HepG2 (cell line): Measurements from ENCODE around the gene GSK3B. TPM values are rescaled to one million over a fixed set of nuclear protein-coding genes. Genes with fewer than 3 reads are reported as not detected.
A peak's percentile ranks its signal among the peaks of the same experiment; 100 is the strongest.

Experiments used
- ATAC-seq: fragments of 200-7000 bp; cut with Tn5 transposase; 3 replicates; pipeline ENCODE4 v1.9.1; 2020; ENCODE audit warnings: mild to moderate bottlenecking, moderate library complexity
- BruUV-seq: library from RNA; stranded (reverse); fragments of 400-500 nt; replicated peaks from 2 replicates; lab custom pipeline; 2021; lab: Mats Ljungman, UMichigan
- CTCF ChIA-PET: fragments of 300-600 bp; formaldehyde crosslinking; extraction: SDS; loops from one replicate; lab custom pipeline; 2021; ENCODE audit warnings: low total read pairs, inconsistent platforms, low intra/inter-chr PET ratio; lab: Yijun Ruan, JAX
- POLR2A ChIA-PET: fragments of 350-600 bp; sonication (Branson Sonifier 250); formaldehyde crosslinking; loops from one replicate; lab custom pipeline; 2020; ENCODE audit warnings: antibody characterized with exemption, inconsistent platforms; lab: Yijun Ruan, JAX
- DNase-seq: peaks from one replicate; pipeline ENCODE4 v3.0.0-alpha.2; 2015; ENCODE audit warnings: low spot score
- FAIRE-seq: peaks from 3 replicates; lab custom pipeline; 2011; peaks lifted over from hg19 to GRCh38; lab: Jason Lieb, UNC
- H2AFZ ChIP-seq: one replicate; pipeline ENCODE4 v1.6.1; 2011; ENCODE audit warnings: low read length, inconsistent platforms
- H3K27ac ChIP-seq: fragments of 300-600 bp; 3 replicates; pipeline ENCODE4 v1.8.0; 2011; ENCODE audit warnings: mixed run types, mild to moderate bottlenecking, mixed read lengths, low read length, inconsistent platforms; ENCODE audit not compliant: insufficient read depth; ENCODE audit errors: extremely low read length
- H3K27me3 ChIP-seq, 2 experiments: fragments of 200-600 bp in 1 of 2; 2 replicates in 1 of 2; 3 replicates in 1 of 2; pipeline versions ENCODE4 v1.6.0 to v1.8.0; 2011; ENCODE audit warnings: low read length in 2 of 2, mild to moderate bottlenecking in 2 of 2, moderate library complexity in 2 of 2, inconsistent platforms in 1 of 2; ENCODE audit not compliant: insufficient read depth in 2 of 2, control insufficient read depth in 1 of 2
- H3K36me3 ChIP-seq, 2 experiments: fragments of 200-600 bp in 1 of 2; replicated peaks in 1 of 2; 2 replicates in 1 of 2; 3 replicates in 1 of 2; pipeline versions ENCODE4 v1.5.1 to v1.8.0; 2011; ENCODE audit warnings: low read length in 2 of 2, inconsistent platforms in 1 of 2; ENCODE audit not compliant: insufficient read depth in 2 of 2, control insufficient read depth in 1 of 2
- H3K4me1 ChIP-seq: 2 replicates; pipeline ENCODE4 v1.5.1; 2012; ENCODE audit warnings: low read length, inconsistent platforms; ENCODE audit not compliant: insufficient read depth
- H3K4me2 ChIP-seq: 2 replicates; pipeline ENCODE4 v1.6.0; 2011; ENCODE audit warnings: low read depth, low read length, inconsistent platforms
- H3K4me3 ChIP-seq, 3 experiments: fragments of 200-600 bp in 1 of 3; sonication (generic), shearing (Covaris generic) in 1 of 3; replicated peaks in 1 of 3; 2 replicates each; pipeline ENCODE4 v1.5.1; 2011 to 2016; ENCODE audit warnings: low read length in 3 of 3, inconsistent platforms in 2 of 3, low read depth in 2 of 3, mild to moderate bottlenecking in 2 of 3, control low read depth in 1 of 3, mixed read lengths in 1 of 3; ENCODE audit not compliant: insufficient read depth in 1 of 3
- H3K79me2 ChIP-seq: one replicate; pipeline ENCODE4 v1.6.1; 2011; ENCODE audit warnings: low read length, inconsistent platforms; ENCODE audit not compliant: insufficient read depth
- H3K9ac ChIP-seq: 2 replicates; pipeline ENCODE4 v1.6.0; 2011; ENCODE audit warnings: mild to moderate bottlenecking, low read depth, low read length, inconsistent platforms; ENCODE audit not compliant: insufficient read depth
- H3K9me3 ChIP-seq: 2 replicates; pipeline ENCODE4 v1.5.1; 2012; ENCODE audit warnings: mild to moderate bottlenecking, low read length
- H4K20me1 ChIP-seq: 2 replicates; pipeline ENCODE4 v1.6.0; 2011; ENCODE audit warnings: inconsistent platforms, mild to moderate bottlenecking, low read length, moderate library complexity; ENCODE audit not compliant: insufficient read depth
- ADNP ChIP-seq: sonication (generic); formaldehyde crosslinking; IDR thresholded peaks from 2 replicates; pipeline ENCODE4 v1.4.0; 2020; ENCODE audit warnings: missing genetic modification reagents
- ATRX ChIP-seq: sonication (generic); formaldehyde crosslinking; IDR thresholded peaks from 2 replicates; pipeline ENCODE4 v1.4.0; 2020; ENCODE audit warnings: missing genetic modification reagents, borderline replicate concordance
- FOSL2 ChIP-seq: sonication (generic); formaldehyde crosslinking; IDR thresholded peaks from 2 replicates; pipeline ENCODE4 v1.4.0; 2020; ENCODE audit warnings: missing genetic modification reagents
- FOXP1 ChIP-seq, 2 experiments: fragments of 450-650 bp in 1 of 2; IDR thresholded peaks; 2 replicates each; pipeline ENCODE4 v1.6.1; 2017 to 2018; ENCODE audit warnings: antibody characterized with exemption in 1 of 2
- HDAC1 ChIP-seq: sonication (generic); formaldehyde crosslinking; IDR thresholded peaks from 2 replicates; pipeline ENCODE4 v1.5.1; 2020; ENCODE audit warnings: mild to moderate bottlenecking, missing genetic modification reagents
- MEIS1 ChIP-seq: sonication (generic); formaldehyde crosslinking; IDR thresholded peaks from 2 replicates; pipeline ENCODE4 v1.9.0; 2021; ENCODE audit warnings: mild to moderate bottlenecking, missing genetic modification reagents, moderate library complexity, borderline replicate concordance
- MIER3 ChIP-seq: IDR thresholded peaks from 2 replicates; pipeline ENCODE4 v1.6.1; 2016; ENCODE audit warnings: missing compliant biosample characterization, borderline replicate concordance
- NCOA2 ChIP-seq: sonication (generic); formaldehyde crosslinking; IDR thresholded peaks from 2 replicates; pipeline ENCODE4 v1.8.0; 2022; ENCODE audit warnings: inconsistent platforms
- NCOR1 ChIP-seq: fragments of 200-600 bp; sonication (generic); IDR thresholded peaks from 2 replicates; pipeline ENCODE4 v1.7.0; 2017; ENCODE audit warnings: antibody characterized with exemption, low read length, borderline replicate concordance
- NONO ChIP-seq, 2 experiments: fragments of 450-650 bp in 1 of 2; sonication (generic) in 1 of 2; formaldehyde crosslinking in 1 of 2; IDR thresholded peaks in 1 of 2; conservative IDR thresholded peaks in 1 of 2; 2 replicates each; pipeline versions ENCODE4 v1.6.1 to v1.8.0; 2017 to 2022; ENCODE audit warnings: mild to moderate bottlenecking in 1 of 2, missing genetic modification reagents in 1 of 2, moderate library complexity in 1 of 2
- SMYD3 ChIP-seq: sonication (generic); formaldehyde crosslinking; IDR thresholded peaks from 2 replicates; pipeline ENCODE4 v1.8.1; 2023; ENCODE audit warnings: mild to moderate bottlenecking, missing genetic modification reagents
- ZKSCAN5 ChIP-seq: sonication (generic); formaldehyde crosslinking; IDR thresholded peaks from 2 replicates; pipeline ENCODE4 v1.5.1; 2020; ENCODE audit warnings: mild to moderate bottlenecking, missing genetic modification reagents
- ZNF432 ChIP-seq: sonication (generic); formaldehyde crosslinking; IDR thresholded peaks from 2 replicates; pipeline ENCODE4 v1.5.0; 2020; ENCODE audit warnings: missing genetic modification reagents, mild to moderate bottlenecking, borderline replicate concordance
- ZNF788 ChIP-seq: sonication (generic); formaldehyde crosslinking; IDR thresholded peaks from 2 replicates; pipeline ENCODE4 v1.5.0; 2020; ENCODE audit warnings: mild to moderate bottlenecking, missing genetic modification reagents, borderline replicate concordance
- WGBS: methylation state at CpG from one replicate; pipeline ENCODE4 v1.1.6; 2017; ENCODE audit warnings: low lambda C conversion rate; 5-methylcytosine and 5-hydroxymethylcytosine counted together
- in situ Hi-C: cut with HindIII; loops from 2 replicates; pipeline ENCODE4 v1.10.0; 2017; ENCODE audit warnings: low pct_unique_long_range_greater_than_20kb; ENCODE audit not compliant: extremely low pct_ligation_motif_present
- intact Hi-C: fragments of 100-400 bp; cut with micrococcal nuclease; formaldehyde crosslinking; loops from one replicate; pipeline ENCODE4 v1.10.0; 2022; ENCODE audit not compliant: unreplicated experiment
- polyA plus RNA-seq, 8 experiments: library from polyadenylated mRNA; depleted of rRNA in 3 of 8; stranded (reverse) in 7 of 8; unstranded in 1 of 8; fragments of >200 nt; fragmentation: Illumina TruSeq in 4 of 8; extraction: Trizol in 4 of 8; gene quantifications; 2 replicates each; pipeline versions ENCODE4 v1.2.1 to v1.2.3, GENCODE V29; 2011 to 2016; ENCODE audit warnings: low read depth in 4 of 8, missing spikeins in 1 of 8, mixed read lengths in 1 of 8; ENCODE audit not compliant: insufficient read depth in 1 of 8
- total RNA-seq, 5 experiments: library from RNA; depleted of rRNA; stranded (reverse); fragments of >200 nt; fragmentation: Illumina TruSeq; extraction: Trizol; gene quantifications; 2 replicates each; pipeline ENCODE4 v1.2.3, GENCODE V29; 2016; ENCODE audit warnings: low read depth in 1 of 5
- TF ChIP-seq, protein P1 (sequence below): sonication (generic); formaldehyde crosslinking; IDR thresholded peaks from 2 replicates; pipeline ENCODE4 v1.8.1; 2023; ENCODE audit warnings: mild to moderate bottlenecking, inconsistent platforms, moderate library complexity, missing genetic modification reagents, borderline replicate concordance
- TF ChIP-seq, protein P2 (sequence below): sonication (generic); formaldehyde crosslinking; IDR thresholded peaks from 2 replicates; pipeline ENCODE4 v1.5.0; 2020; ENCODE audit warnings: missing genetic modification reagents
- TF ChIP-seq, protein P3 (sequence below): sonication (generic); formaldehyde crosslinking; IDR thresholded peaks from 2 replicates; pipeline ENCODE4 v1.4.0; 2020; ENCODE audit warnings: missing genetic modification reagents
- TF ChIP-seq, protein P4 (sequence below): sonication (generic); formaldehyde crosslinking; IDR thresholded peaks from 2 replicates; pipeline ENCODE4 v1.4.0; 2020; ENCODE audit warnings: missing genetic modification reagents
- TF ChIP-seq, protein P5 (sequence below), 2 experiments: sonication (generic) in 1 of 2; formaldehyde crosslinking in 1 of 2; IDR thresholded peaks; 2 replicates each; pipeline versions ENCODE4 v1.4.0 to v1.6.1; 2018 to 2020; ENCODE audit warnings: missing genetic modification reagents in 2 of 2, borderline replicate concordance in 1 of 2, low read depth in 1 of 2, mild to moderate bottlenecking in 1 of 2, missing biosample characterization in 1 of 2

GSK3B gene
- total and polyA plus RNA-seq, 2 of the 13 experiments (the other 11 are each of a cell fraction or from before 2014, with no cell fraction given), result 22.3 to 30.1 TPM

DNA sequence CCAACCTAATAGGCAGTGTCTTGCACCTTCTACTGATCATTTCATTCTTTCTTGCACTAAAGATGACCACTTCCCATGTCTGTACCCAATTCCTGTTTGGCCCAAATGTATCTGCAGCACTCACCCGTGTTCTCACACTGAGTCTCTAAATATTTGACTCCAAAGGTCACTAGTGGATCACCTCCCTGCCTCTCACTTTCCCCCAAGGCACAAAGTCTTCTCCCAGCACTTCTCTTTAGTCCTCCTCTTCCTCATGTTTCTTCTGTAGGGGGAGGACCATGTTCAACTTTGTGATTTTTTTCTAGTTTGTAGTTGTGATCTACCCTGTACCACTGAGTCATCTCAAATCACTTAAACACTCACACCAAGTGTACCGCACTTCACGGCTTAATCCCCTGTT lies 298.4 kb downstream of the GSK3B start:
- intact Hi-C loops, result loop anchor here (1.0 to 2.0 kb wide), 2 partner anchors 15 to 25 kb away; no protein-coding TSS in a partner anchor
- in situ Hi-C loops, result no loop called here
- Histone ChIP-seq H3K9ac (peak overlapping the region; percentile 63), H3K79me2 (no peaks in the 10 kb centered on the region), H3K27me3 (no peaks in the 10 kb centered on the region), H3K4me3 (peak overlapping the region; percentile 31 to 43 (median 33); a peak in 5 of 6 replicates), H3K36me3 (no peaks in the 10 kb centered on the region), H4K20me1 (no peaks in the 10 kb centered on the region), H3K9me3 (no peaks in the 10 kb centered on the region), H3K4me2 (peak overlapping the region; percentile 84), H2AFZ (no peak overlapping the region), H3K27ac (peak overlapping the region; percentile 90), H3K4me1 (peaks cover 53% of the 10 kb centered on the region)
- CTCF ChIA-PET, result no interaction called here
- no TSS peak for BruUV-seq
- ATAC-seq (peak; percentile 66), FAIRE-seq (peak; percentile 88), DNase-seq (peak; percentile 82)
- POLR2A ChIA-PET, result interaction anchor here (1.6 to 1.7 kb wide), 3 partner anchors 12 to 21 kb away, joined by 5 to 15 read pairs (median 5); partner anchors contain the start of gene NR1I2
- WGBS, result 10% methylated on average over 3 of the region's 3 CpGs
- TF ChIP-seq NCOA2 (CRISPR knock-in tag) (peak; percentile 39; the same call in 1 of the 2 replicates), SMYD3 (CRISPR knock-in tag) (no peak), ZNF432 (CRISPR knock-in tag) (no peak), NONO (IDR thresholded peaks at IDR 0.05) (no peak), NONO (CRISPR knock-in tag; conservative IDR thresholded peaks at IDR 0.05) (0 out of 2 replicates have a peak, but pooled peaks have one; percentile 55), NCOR1 (peak; percentile 58; the same call in 1 of the 2 replicates), ADNP (CRISPR knock-in tag) (no peak), ZKSCAN5 (CRISPR knock-in tag) (no peak), MEIS1 (CRISPR knock-in tag) (no peak), ZNF788 (CRISPR knock-in tag) (no peak), HDAC1 (CRISPR knock-in tag) (peak; percentile 33; the same call in 1 of the 2 replicates), FOXP1 (IDR thresholded peaks at IDR 0.05) (no peak), FOXP1 (CRISPR knock-in tag; IDR thresholded peaks at IDR 0.05) (peak; percentile 59; the same call in 1 of the 2 replicates), FOSL2 (CRISPR knock-in tag) (peak; percentile 65), ATRX (no peak), MIER3 (peak; percentile 6; the same call in 1 of the 2 replicates)
- TF ChIP-seq, protein P1, sequence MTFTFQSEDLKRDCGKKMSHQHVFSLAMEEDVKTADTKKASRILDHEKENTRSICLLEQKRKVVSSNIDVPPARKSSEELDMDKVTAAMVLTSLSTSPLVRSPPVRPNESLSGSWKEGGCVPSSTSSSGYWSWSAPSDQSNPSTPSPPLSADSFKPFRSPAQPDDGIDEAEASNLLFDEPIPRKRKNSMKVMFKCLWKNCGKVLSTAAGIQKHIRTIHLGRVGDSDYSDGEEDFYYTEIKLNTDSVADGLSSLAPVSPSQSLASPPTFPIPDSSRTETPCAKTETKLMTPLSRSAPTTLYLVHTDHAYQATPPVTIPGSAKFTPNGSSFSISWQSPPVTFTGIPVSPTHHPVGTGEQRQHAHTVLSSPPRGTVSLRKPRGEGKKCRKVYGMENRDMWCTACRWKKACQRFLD (CRISPR knock-in tag), result no peak
- TF ChIP-seq, protein P2, sequence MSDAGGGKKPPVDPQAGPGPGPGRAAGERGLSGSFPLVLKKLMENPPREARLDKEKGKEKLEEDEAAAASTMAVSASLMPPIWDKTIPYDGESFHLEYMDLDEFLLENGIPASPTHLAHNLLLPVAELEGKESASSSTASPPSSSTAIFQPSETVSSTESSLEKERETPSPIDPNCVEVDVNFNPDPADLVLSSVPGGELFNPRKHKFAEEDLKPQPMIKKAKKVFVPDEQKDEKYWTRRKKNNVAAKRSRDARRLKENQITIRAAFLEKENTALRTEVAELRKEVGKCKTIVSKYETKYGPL (CRISPR knock-in tag), result no peak
- TF ChIP-seq, protein P3, sequence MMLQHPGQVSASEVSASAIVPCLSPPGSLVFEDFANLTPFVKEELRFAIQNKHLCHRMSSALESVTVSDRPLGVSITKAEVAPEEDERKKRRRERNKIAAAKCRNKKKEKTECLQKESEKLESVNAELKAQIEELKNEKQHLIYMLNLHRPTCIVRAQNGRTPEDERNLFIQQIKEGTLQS, result no peak
- TF ChIP-seq, protein P4, sequence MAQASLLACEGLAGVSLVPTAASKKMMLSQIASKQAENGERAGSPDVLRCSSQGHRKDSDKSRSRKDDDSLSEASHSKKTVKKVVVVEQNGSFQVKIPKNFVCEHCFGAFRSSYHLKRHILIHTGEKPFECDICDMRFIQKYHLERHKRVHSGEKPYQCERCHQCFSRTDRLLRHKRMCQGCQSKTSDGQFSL, result no peak
- TF ChIP-seq, protein P5, sequence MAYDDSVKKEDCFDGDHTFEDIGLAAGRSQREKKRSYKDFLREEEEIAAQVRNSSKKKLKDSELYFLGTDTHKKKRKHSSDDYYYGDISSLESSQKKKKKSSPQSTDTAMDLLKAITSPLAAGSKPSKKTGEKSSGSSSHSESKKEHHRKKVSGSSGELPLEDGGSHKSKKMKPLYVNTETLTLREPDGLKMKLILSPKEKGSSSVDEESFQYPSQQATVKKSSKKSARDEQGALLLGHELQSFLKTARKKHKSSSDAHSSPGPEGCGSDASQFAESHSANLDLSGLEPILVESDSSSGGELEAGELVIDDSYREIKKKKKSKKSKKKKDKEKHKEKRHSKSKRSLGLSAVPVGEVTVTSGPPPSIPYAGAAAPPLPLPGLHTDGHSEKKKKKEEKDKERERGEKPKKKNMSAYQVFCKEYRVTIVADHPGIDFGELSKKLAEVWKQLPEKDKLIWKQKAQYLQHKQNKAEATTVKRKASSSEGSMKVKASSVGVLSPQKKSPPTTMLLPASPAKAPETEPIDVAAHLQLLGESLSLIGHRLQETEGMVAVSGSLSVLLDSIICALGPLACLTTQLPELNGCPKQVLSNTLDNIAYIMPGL (CRISPR knock-in tag; IDR thresholded peaks at IDR 0.05; ENCODE audit: borderline replicate concordance in 1 of 2, low read depth in 1 of 2), result no peak
